Parathyroid adenoma (tissue), 2 donors: Measurements from ENCODE around the gene RSPH1.

Source experiments
- H2AFZ ChIP-seq: fragments of 300-600 bp; sonication (generic); one replicate; pipeline ENCODE4 v1.7.0; 2017; ENCODE audit warnings: antibody characterized with exemption, mild to moderate bottlenecking
- H3K27ac ChIP-seq: fragments of 300-600 bp; sonication (generic); one replicate; pipeline ENCODE4 v1.7.0; 2017
- H3K27me3 ChIP-seq: fragments of 300-600 bp; sonication (generic); one replicate; pipeline ENCODE4 v1.7.0; 2017; ENCODE audit warnings: low read length; ENCODE audit not compliant: control insufficient read depth, insufficient read depth
- H3K36me3 ChIP-seq: fragments of 300-600 bp; sonication (generic); one replicate; pipeline ENCODE4 v1.7.0; 2017; ENCODE audit warnings: low read length; ENCODE audit not compliant: control insufficient read depth, insufficient read depth
- H3K4me1 ChIP-seq: fragments of 300-600 bp; sonication (generic); one replicate; pipeline ENCODE4 v1.7.0; 2017; ENCODE audit warnings: control low read depth
- H3K4me2 ChIP-seq: fragments of 300-600 bp; sonication (generic); one replicate; pipeline ENCODE4 v1.7.0; 2017; ENCODE audit warnings: low read length
- H3K4me3 ChIP-seq: fragments of 300-600 bp; sonication (generic); one replicate; pipeline ENCODE4 v1.7.0; 2017; ENCODE audit warnings: low read depth, low read length
- H3K79me2 ChIP-seq: fragments of 300-600 bp; sonication (generic); one replicate; pipeline ENCODE4 v1.7.0; 2017; ENCODE audit warnings: control low read depth
- H3K9ac ChIP-seq: fragments of 300-600 bp; sonication (generic); one replicate; pipeline ENCODE4 v1.7.0; 2017; ENCODE audit warnings: mild to moderate bottlenecking
- H3K9me3 ChIP-seq: fragments of 300-600 bp; sonication (generic); one replicate; pipeline ENCODE4 v1.7.0; 2017; ENCODE audit warnings: low read length; ENCODE audit not compliant: control insufficient read depth
- CTCF ChIP-seq: fragments of 300-600 bp; sonication (generic); IDR thresholded peaks from one replicate; pipeline ENCODE4 v1.7.0; 2017; ENCODE audit warnings: antibody characterized with exemption, mild to moderate bottlenecking
- donor health status: primary hyperparathyroidism.

The RSPH1 gene

GRCh38 chr21:42439284-42440186 lies 56.5 kb downstream of the RSPH1 start:
- no peak overlapping the region for H3K27ac ChIP-seq
- no peaks in the 10 kb centered on the region for H3K36me3 ChIP-seq
- no peaks in the 10 kb centered on the region for H3K9me3 ChIP-seq
- H3K4me1 ChIP-seq, result no peaks in the 10 kb centered on the region
- H3K4me2 ChIP-seq, result no peak overlapping the region
- H3K79me2 ChIP-seq, result no peaks in the 10 kb centered on the region
- no peak overlapping the region for H3K4me3 ChIP-seq
- no peaks in the 10 kb centered on the region for H3K27me3 ChIP-seq
- no peak overlapping the region for H2AFZ ChIP-seq
- H3K9ac ChIP-seq, result no peak overlapping the region
- no peak for TF ChIP-seq CTCF

GRCh38 chr21:42438316-42439205 lies 57.5 kb downstream of the RSPH1 start:
- Histone ChIP-seq H3K4me3 (no peak overlapping the region), H3K27ac (no peak overlapping the region), H3K4me2 (no peak overlapping the region), H3K36me3 (no peaks in the 10 kb centered on the region), H3K9ac (no peak overlapping the region), H2AFZ (no peak overlapping the region), H3K4me1 (no peaks in the 10 kb centered on the region), H3K27me3 (no peaks in the 10 kb centered on the region), H3K79me2 (no peaks in the 10 kb centered on the region), H3K9me3 (no peaks in the 10 kb centered on the region)
- TF ChIP-seq CTCF, result no peak

- no peak overlapping the region for H3K27ac ChIP-seq
- H3K4me3 ChIP-seq, result no peak overlapping the region
- TF ChIP-seq CTCF, result no peak
- no peak overlapping the region for H3K4me2 ChIP-seq
- H2AFZ ChIP-seq, result no peak overlapping the region
- no peaks in the 10 kb centered on the region for H3K36me3 ChIP-seq
- H3K79me2 ChIP-seq, result no peaks in the 10 kb centered on the region
- H3K27me3 ChIP-seq, result no peaks in the 10 kb centered on the region
- H3K9me3 ChIP-seq, result no peaks in the 10 kb centered on the region
- H3K9ac ChIP-seq, result no peak overlapping the region
- H3K4me1 ChIP-seq, result no peaks in the 10 kb centered on the region
These were observed 58.2 kb downstream of the RSPH1 start for GRCh38 chr21:42437786-42438185.

GRCh38 chr21:42436914-42437313 lies 59.1 kb downstream of the RSPH1 start:
- Histone ChIP-seq H3K9me3 (no peaks in the 10 kb centered on the region), H3K4me3 (no peak overlapping the region), H3K4me2 (no peak overlapping the region), H3K4me1 (no peaks in the 10 kb centered on the region), H3K36me3 (no peaks in the 10 kb centered on the region), H2AFZ (no peak overlapping the region), H3K9ac (no peak overlapping the region), H3K27me3 (no peaks in the 10 kb centered on the region), H3K79me2 (no peaks in the 10 kb centered on the region), H3K27ac (no peak overlapping the region)
- TF ChIP-seq CTCF, result no peak
